Measurements from ENCODE around the gene IL21R.
"Not testable (repeated sequence)": the region's sequence is repeated elsewhere in the genome, so short reads cannot be mapped to it uniquely, and the experiment has no call there.

IL21R gene

DNA sequence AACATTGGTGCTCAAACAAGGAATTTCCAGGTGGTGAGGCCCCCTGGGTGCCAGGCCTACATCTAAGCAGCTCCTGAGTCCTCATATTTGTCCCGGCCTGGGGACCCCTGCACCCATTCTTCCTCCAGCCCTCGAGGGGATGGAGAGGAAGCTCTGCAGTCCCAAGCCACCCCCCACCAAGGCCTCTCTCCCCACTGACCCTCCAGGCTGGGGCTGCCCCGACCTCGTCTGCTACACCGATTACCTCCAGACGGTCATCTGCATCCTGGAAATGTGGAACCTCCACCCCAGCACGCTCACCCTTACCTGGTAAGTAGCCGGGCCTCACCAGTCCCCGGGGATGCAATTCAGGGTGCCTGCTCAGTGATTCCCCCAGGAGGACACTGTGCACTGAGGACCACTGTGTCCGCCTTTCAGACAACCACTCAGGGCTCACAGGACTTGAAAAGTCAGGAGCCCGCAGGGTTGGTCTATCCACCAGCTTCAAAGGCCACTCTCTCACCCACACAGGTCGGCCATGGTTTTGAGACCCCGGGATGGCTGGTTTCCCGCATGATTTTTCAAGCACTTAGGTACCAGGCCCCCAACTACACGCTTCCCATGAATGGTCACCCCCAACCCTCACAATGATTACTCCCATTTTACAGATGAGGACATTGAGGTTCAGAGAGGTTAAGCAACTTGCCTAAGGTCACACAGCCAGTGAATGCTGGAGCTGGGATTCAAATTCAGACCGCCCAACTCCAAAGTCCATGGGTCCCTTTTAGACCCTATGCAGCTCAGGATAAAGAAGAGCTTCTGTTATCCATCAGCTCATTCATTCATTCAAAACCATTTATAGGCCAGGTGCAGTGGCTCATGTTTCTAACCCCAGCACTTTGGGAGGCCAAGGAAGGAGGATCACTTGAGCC, 32.4 kb downstream of the IL21R start:
- H3K4me1 Mint-ChIP-seq (ENCODE audit: low read depth), result peaks cover 27% of the 10 kb centered on the region
- H3K27ac Mint-ChIP-seq, result peak overlapping the region; percentile 89
- no peaks in the 10 kb centered on the region for H3K9me3 Mint-ChIP-seq (ENCODE audit: low read depth)
- H3K27me3 Mint-ChIP-seq, result no peaks in the 10 kb centered on the region
- no peak overlapping the region for H3K4me3 Mint-ChIP-seq
- peaks cover 8% of the 10 kb centered on the region for H3K36me3 Mint-ChIP-seq

DNA sequence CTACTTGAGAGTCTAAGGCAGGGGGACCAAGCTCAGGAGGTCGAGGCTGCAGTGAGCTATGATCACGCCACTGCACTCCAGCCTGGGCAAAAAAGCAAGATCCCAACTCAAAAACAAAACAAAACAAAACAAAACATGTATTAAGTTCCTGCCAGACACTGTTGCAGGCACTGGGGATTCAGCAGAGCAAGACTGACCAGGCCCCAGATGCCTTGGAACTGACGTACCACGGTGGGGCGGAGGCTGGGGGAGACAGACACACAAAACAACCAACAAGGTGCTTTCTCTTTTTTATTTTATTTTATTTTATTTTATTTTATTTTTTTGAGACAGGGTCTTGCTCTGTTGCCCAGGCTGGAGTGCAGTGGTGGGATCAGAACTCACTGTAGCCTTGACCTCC, 33.2 kb downstream of the IL21R start:
- peaks cover 27% of the 10 kb centered on the region for H3K4me1 Mint-ChIP-seq (ENCODE audit: low read depth)
- not testable (repeated sequence) for H3K27ac Mint-ChIP-seq; H3K4me3 Mint-ChIP-seq; H3K27me3 Mint-ChIP-seq; H3K36me3 Mint-ChIP-seq; H3K9me3 Mint-ChIP-seq (ENCODE audit: low read depth)

DNA sequence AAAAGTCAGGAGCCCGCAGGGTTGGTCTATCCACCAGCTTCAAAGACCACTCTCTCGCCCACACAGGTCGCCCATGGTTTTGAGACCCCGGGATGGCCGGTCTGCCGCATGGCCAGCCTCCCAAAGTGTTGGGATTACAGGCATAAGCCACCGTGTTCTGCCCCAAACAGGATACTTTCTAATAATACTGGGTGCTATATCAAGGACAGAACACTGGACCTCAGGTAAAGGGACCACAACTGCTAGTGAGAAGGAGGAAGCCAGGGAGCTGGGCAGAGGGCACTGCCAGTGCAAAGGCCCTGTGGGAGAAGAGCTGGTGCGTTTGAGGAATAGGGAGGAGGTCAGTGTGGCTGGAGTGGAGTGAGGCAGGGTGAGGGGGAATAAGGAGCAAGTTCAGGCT, 34.1 kb downstream of the IL21R start:
- H3K27ac Mint-ChIP-seq, result peak overlapping the region; percentile 75
- peaks cover 9% of the 10 kb centered on the region for H3K36me3 Mint-ChIP-seq
- peaks cover 22% of the 10 kb centered on the region for H3K4me1 Mint-ChIP-seq (ENCODE audit: low read depth)
- H3K9me3 Mint-ChIP-seq (ENCODE audit: low read depth), result no peaks in the 10 kb centered on the region
- no peaks in the 10 kb centered on the region for H3K27me3 Mint-ChIP-seq
- H3K4me3 Mint-ChIP-seq, result no peak overlapping the region

DNA sequence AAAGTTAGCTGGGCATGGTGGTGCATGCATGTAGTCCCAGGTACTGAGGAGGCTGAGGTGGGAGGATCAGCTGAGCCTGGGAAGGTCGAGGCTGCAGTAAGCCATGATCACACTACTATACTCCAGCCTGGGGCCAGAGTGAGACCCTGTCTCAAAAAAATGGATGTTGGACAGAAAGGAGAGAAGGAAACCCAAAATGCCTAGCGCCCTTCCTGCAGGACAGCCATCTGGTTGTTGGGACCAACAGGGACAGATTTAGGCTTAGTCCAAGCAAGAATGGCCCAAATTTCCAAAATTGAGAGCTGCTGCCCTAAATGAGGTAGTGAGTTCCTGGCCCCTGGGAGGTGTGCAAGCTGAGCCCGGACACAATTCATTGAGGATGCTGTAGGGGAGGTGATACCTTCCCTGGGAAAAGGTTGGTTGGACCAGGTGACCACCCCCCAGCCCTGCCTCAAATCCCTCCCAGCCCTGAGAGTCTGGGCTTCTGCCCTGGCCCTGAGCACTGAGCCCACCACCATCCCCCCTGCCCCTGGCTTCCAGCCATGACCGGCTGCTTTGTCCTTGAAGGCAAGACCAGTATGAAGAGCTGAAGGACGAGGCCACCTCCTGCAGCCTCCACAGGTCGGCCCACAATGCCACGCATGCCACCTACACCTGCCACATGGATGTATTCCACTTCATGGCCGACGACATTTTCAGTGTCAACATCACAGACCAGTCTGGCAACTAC, 35.1 kb downstream of the IL21R start:
- Mint-ChIP-seq H3K27me3 (no peaks in the 10 kb centered on the region), H3K27ac (peak overlapping the region; percentile 75), H3K4me1 (ENCODE audit: low read depth) (peaks cover 16% of the 10 kb centered on the region), H3K9me3 (ENCODE audit: low read depth) (no peaks in the 10 kb centered on the region), H3K4me3 (no peak overlapping the region), H3K36me3 (peaks cover 11% of the 10 kb centered on the region)

DNA sequence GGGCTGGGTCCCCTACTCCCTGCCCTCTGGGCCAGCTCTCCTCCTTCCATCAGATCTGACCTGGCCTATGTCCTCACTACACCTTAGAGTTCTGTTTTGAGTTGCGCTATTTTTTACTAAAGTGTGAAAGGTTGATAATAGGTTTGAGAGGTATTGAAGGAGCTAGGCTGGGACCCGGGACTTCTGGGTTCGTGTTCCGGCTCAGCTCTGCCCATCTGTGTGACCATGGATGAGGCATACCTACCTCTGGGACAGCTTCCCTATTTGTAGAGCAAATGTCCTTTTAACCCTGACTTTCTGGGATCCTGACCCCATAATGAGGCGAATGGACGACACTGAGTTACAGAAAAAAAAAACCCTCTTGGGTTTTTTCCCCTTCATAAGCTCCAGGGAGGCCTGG, 36.0 kb downstream of the IL21R start:
- Mint-ChIP-seq H3K4me1 (ENCODE audit: low read depth) (peaks cover 12% of the 10 kb centered on the region), H3K36me3 (peaks cover 16% of the 10 kb centered on the region), H3K9me3 (ENCODE audit: low read depth) (no peaks in the 10 kb centered on the region), H3K27ac (peak overlapping the region; percentile 34), H3K27me3 (no peaks in the 10 kb centered on the region), H3K4me3 (no peak overlapping the region)

DNA sequence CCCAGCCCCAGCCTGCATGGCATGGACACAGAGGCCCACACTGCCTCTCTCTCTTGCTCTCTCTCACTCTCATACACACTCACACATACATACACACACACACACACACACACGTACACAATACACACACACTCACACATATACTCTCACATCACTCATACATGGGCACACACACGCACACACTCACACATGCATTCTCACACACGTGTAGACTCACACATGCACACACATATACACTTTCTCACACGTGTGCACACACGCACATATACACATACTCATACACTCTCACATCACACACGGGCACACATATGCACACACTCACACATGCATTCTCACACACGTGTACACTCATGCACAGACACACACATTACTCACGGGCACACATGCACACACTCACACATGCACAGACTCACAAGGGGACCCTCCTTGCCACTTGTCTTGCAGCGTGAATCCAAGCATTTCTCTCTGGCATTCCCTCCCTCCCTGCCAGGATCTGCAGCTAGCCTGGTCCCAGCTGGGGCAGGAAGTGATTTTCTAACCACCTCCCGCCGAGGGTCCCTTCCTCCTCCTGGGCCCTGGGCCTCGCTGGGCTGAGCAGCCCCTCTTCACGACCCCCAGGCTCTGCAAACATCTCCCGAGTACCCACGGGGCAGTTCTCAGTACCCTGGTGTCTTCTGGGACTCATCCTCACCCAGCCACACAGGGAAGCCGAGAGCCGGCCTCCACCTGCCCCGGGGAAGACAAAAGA, 37.5 kb downstream of the IL21R start:
- Mint-ChIP-seq H3K27ac (peak overlapping the region; percentile 36), H3K27me3 (no peaks in the 10 kb centered on the region), H3K4me3 (no peak overlapping the region), H3K9me3 (ENCODE audit: low read depth) (no peaks in the 10 kb centered on the region), H3K36me3 (peaks cover 19% of the 10 kb centered on the region), H3K4me1 (ENCODE audit: low read depth) (peaks cover 14% of the 10 kb centered on the region)

DNA sequence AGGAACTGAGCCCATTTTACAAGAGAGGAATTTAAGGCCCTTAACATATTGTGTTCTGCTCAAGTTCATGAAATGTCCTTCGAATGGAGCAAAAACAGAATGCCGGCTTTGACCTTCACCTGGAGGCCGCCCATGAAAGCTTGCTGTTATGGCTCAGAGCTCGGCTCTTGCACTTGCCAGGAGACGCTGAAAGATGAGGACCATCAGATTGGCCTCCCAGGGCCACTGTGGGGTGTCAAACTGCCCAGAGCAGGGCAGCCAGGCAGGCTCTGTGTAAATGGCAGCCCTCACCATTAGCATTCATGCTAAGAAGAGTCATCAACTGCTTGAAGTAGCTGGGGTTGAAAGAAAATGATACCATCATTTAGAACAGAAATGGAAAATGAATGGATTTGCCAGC, 39.3 kb downstream of the IL21R start:
- no peak overlapping the region for H3K4me3 Mint-ChIP-seq
- peaks cover 26% of the 10 kb centered on the region for H3K36me3 Mint-ChIP-seq
- H3K4me1 Mint-ChIP-seq (ENCODE audit: low read depth), result peaks cover 31% of the 10 kb centered on the region
- no peaks in the 10 kb centered on the region for H3K9me3 Mint-ChIP-seq (ENCODE audit: low read depth)
- no peaks in the 10 kb centered on the region for H3K27me3 Mint-ChIP-seq
- peak overlapping the region; percentile 34 for H3K27ac Mint-ChIP-seq

DNA sequence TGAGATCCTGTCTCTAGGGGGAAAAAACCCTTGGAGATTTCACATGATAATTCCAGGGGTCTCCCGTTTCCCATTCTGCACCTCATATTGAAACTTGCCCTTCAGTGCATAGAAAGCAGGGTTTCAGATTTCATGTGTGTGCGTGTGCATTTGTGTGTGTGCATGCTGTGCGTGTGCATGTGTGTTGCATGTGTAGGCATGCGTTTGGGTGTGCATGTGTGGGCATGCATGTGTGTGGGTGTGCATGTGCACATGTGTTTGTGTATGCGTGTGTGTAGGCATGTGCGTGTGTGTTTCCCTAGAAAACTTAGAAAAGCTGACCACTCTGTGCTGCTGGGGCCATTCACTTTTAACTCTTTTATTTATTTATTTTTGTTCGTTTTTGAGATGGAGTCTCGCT, 40.0 kb downstream of the IL21R start:
- Mint-ChIP-seq H3K27ac (no peak overlapping the region), H3K4me3 (no peak overlapping the region), H3K27me3 (no peaks in the 10 kb centered on the region), H3K36me3 (peaks cover 30% of the 10 kb centered on the region), H3K4me1 (ENCODE audit: low read depth) (peaks cover 38% of the 10 kb centered on the region), H3K9me3 (ENCODE audit: low read depth) (no peaks in the 10 kb centered on the region)

DNA sequence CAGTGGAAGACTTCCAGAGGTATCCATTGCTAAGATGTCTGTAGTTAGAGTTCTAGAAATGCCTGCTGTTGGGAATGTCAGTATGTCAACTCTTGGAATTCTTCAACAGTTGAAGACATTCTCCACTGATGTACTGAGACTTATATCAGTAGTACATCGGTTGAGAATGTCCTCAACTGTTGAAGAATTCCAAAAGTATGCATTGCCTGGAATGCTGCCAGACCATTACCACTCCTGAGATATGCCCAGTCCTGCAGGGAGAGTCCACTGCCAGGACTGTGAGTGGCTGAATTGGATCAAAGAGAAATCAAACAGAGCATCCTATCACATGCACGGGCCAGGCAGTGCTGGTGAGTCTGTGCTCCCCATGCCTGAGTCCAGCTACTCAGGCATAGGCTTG, 42.0 kb downstream of the IL21R start:
- H3K27me3 Mint-ChIP-seq, result no peaks in the 10 kb centered on the region
- peaks cover 53% of the 10 kb centered on the region for H3K4me1 Mint-ChIP-seq (ENCODE audit: low read depth)
- peaks cover 35% of the 10 kb centered on the region for H3K36me3 Mint-ChIP-seq
- H3K4me3 Mint-ChIP-seq, result no peak overlapping the region
- no peaks in the 10 kb centered on the region for H3K9me3 Mint-ChIP-seq (ENCODE audit: low read depth)
- H3K27ac Mint-ChIP-seq, result no peak overlapping the region

DNA sequence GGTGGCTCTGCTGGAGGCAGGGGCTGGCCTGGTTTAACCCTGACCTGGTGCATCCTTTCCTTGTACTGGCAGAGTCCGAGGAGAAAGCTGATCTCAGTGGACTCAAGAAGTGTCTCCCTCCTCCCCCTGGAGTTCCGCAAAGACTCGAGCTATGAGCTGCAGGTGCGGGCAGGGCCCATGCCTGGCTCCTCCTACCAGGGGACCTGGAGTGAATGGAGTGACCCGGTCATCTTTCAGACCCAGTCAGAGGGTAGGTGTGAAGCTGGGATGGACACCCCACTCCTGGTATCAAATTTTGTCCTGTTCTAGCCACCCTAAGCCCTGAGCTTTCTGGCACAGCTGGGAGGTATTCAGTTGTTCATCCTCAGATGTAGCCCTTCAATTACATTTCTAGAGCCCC, 42.5 kb downstream of the IL21R start:
- Mint-ChIP-seq H3K36me3 (peaks cover 30% of the 10 kb centered on the region), H3K9me3 (ENCODE audit: low read depth) (no peaks in the 10 kb centered on the region), H3K4me1 (ENCODE audit: low read depth) (peaks cover 54% of the 10 kb centered on the region), H3K27me3 (no peaks in the 10 kb centered on the region), H3K27ac (no peak overlapping the region), H3K4me3 (no peak overlapping the region)

DNA sequence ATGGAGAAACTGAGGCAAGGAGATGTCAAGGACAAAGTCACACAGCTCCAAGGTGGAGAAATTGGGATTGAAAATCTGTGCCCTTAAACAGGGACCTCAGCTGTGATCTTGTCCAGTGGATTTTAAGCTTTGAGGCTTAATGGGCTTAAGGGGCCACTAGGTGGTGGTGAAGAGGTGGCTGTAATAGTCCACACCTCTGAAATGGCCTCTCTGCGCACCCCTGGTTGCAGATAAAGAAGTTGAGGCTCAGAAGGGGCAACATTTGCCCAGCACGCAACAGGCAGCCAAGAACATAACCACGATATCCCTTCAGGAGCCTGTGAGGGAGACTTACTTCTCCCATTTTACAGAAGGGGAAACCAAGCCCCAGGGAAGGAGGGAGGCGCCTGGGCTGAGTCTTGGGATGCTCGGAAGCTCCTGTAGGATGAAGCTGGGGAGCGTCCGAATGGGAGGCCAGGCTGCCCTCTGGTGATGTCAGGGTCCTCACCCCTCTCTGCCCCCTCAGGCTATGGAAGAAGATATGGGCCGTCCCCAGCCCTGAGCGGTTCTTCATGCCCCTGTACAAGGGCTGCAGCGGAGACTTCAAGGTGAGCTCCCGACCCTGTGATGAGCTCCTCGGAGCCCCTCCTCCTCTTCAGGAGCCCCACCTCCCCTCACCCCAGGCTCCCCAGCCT, 43.7 kb downstream of the IL21R start:
- Mint-ChIP-seq H3K27me3 (no peaks in the 10 kb centered on the region), H3K36me3 (peaks cover 33% of the 10 kb centered on the region), H3K27ac (peak overlapping the region; percentile 84), H3K9me3 (ENCODE audit: low read depth) (no peaks in the 10 kb centered on the region), H3K4me3 (peak overlapping the region; percentile 10), H3K4me1 (ENCODE audit: low read depth) (peaks cover 66% of the 10 kb centered on the region)

DNA sequence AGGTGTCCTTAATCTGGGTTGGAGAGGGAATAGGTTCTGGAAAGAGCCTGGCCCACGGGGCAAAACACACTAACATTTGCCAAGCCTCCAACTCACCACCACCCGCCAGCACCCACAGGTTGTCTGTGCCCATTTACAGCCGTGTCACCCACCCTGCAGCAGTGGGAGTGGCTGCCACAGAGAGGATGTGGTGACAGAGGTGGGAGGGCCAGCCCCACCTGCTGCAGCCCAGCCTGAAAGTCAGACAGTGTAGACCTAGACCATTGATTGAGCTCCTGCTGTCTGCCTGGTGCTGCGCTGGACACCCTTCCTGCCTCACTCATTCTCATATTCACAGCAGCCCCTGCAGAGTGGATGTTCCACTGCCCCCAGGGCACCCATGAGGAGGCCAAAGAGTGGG, 44.7 kb downstream of the IL21R start:
- H3K36me3 Mint-ChIP-seq, result peaks cover 36% of the 10 kb centered on the region
- no peaks in the 10 kb centered on the region for H3K27me3 Mint-ChIP-seq
- H3K4me3 Mint-ChIP-seq, result peak overlapping the region; percentile 54
- H3K9me3 Mint-ChIP-seq (ENCODE audit: low read depth), result no peaks in the 10 kb centered on the region
- H3K27ac Mint-ChIP-seq, result peak overlapping the region; percentile 84
- peaks cover 75% of the 10 kb centered on the region for H3K4me1 Mint-ChIP-seq (ENCODE audit: low read depth)

DNA sequence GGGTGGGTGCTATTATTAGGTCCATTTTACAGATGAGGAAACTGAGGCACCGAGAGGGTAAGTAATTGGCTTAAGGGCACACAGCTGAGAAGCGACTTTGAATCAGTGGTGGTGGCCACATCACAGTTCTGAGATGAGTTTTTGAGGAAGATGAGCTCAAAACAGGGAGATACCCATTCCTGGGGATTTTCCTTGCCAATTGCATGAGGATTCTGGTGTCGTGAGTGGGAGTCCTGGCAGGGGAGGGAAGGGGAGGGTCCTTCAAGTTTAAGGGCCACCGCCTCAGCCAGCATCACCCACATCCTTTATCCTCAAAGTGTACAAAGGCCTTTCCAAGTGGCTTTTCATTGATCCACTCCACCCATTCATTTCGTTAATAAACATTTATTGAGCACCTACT, 45.3 kb downstream of the IL21R start:
- Mint-ChIP-seq H3K4me3 (peak overlapping the region; percentile 54), H3K27me3 (no peaks in the 10 kb centered on the region), H3K36me3 (peaks cover 36% of the 10 kb centered on the region), H3K9me3 (ENCODE audit: low read depth) (no peaks in the 10 kb centered on the region), H3K4me1 (ENCODE audit: low read depth) (peaks cover 77% of the 10 kb centered on the region), H3K27ac (peak overlapping the region; percentile 89)

DNA sequence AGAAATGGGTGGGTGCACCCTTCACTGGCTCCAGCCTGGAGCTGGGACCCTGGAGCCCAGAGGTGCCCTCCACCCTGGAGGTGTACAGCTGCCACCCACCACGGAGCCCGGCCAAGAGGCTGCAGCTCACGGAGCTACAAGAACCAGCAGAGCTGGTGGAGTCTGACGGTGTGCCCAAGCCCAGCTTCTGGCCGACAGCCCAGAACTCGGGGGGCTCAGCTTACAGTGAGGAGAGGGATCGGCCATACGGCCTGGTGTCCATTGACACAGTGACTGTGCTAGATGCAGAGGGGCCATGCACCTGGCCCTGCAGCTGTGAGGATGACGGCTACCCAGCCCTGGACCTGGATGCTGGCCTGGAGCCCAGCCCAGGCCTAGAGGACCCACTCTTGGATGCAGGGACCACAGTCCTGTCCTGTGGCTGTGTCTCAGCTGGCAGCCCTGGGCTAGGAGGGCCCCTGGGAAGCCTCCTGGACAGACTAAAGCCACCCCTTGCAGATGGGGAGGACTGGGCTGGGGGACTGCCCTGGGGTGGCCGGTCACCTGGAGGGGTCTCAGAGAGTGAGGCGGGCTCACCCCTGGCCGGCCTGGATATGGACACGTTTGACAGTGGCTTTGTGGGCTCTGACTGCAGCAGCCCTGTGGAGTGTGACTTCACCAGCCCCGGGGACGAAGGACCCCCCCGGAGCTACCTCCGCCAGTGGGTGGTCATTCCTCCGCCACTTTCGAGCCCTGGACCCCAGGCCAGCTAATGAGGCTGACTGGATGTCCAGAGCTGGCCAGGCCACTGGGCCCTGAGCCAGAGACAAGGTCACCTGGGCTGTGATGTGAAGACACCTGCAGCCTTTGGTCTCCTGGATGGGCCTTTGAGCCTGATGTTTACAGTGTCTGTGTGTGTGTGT, 46.8 kb downstream of the IL21R start:
- H3K4me1 Mint-ChIP-seq (ENCODE audit: low read depth), result peaks cover 87% of the 10 kb centered on the region
- no peaks in the 10 kb centered on the region for H3K9me3 Mint-ChIP-seq (ENCODE audit: low read depth)

More for the DNA sequence above, 46.8 kb downstream of the IL21R start:
- Mint-ChIP-seq H3K27ac (peak overlapping the region; percentile 95), H3K27me3 (no peaks in the 10 kb centered on the region), H3K4me3 (peak overlapping the region; percentile 79), H3K36me3 (peaks cover 33% of the 10 kb centered on the region)

All from activated naive CD8-positive, alpha-beta T cell (primary cell).